HG03342 (cell line): ENCODE results near the gene CISH.

Experiments
- ATAC-seq: cut with Tn5 transposase; IDR thresholded peaks from one replicate; pipeline ENCODE4 v1.9.1; 2021; ENCODE audit warnings: mild to moderate bottlenecking, moderate library complexity; ENCODE audit not compliant: unreplicated experiment

Gene CISH, protein sequence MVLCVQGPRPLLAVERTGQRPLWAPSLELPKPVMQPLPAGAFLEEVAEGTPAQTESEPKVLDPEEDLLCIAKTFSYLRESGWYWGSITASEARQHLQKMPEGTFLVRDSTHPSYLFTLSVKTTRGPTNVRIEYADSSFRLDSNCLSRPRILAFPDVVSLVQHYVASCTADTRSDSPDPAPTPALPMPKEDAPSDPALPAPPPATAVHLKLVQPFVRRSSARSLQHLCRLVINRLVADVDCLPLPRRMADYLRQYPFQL

GRCh38 chr3:50611464-50612233 is at the start of gene CISH:
Gene CISH, minus strand, starts transcription at chr3:50611774. Its CDS starts 124 bp downstream, at chr3:50611650.
- ATAC-seq = peak; percentile 69

DNA sequence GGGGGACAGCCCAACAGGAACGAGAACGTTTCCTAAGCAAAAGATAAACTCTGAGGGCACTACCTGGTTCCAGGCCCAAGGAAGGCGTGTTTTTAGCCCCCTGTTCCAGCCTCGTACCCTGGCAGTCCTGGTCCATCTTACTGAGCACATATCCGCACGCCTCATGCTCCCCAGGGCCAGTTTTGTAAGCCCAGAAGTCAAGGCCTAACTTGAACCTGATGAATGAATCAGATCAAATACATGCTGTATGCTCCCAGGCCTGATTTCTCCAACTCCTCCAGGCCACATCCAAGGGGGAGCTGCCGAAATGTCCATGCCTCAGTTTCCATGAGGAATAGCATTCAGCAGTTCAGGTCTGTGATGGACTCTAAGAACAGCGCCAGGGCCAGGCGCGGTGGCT is 48.8 kb upstream of the CISH start:
- ATAC-seq = no peak

DNA sequence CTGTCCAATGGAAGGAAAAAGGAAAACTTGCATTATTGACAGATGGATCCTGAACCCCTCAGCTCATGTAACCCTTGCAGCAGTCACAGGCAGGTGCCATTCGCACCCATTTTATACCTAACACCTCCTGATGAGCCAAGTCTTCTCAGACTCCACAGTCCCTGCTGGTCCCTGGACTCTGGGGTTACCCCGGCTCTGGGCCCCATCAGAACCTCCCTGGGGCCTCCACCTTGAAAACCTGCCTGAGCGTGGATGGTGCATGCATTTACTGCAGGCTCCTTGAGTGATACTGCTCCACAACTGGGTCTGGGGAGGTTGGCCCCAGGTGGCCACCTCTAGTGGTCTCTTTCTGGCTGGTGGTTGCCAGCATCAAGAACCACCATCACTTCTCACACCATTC is 47.3 kb upstream of the CISH start:
- ATAC-seq = no peak

DNA sequence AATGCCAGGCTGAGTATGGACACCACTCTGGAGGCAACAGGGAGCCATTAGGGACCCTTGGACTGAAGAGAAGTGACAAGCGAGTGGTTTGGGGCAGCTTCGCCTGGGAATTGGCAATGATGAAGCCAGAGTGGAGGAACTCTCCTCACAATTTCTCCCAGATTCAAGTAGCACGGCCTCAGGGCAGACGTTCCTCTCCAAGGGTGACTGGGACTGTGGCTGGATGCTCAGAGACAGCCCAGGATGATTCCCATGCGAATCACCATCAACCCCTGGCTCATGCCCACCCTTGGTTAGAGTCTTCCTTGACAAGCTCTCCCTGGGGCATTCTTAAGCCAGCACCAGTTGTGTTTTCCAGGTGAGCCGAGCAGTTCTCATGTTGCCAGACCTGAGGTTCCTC is 46.8 kb upstream of the CISH start:
- ATAC-seq = no peak

DNA sequence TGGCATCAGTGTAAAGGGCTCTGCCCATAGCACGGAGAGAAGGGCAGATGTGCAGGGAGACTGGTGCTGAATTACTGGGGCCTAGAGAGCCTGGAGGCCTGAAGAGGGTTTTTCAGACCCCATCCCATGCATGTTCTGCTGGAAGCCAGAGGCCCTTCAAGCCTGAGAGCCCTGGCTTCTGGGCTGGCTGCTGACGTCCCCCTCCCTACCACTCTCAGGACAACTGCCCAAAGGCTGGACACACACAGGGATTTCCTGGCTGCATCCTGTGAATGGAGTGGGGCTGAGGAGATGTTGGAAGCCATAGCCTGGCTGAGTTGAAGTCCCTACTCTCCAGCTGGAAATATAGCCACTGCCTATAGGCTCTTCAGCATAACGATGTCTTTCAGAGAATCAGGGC is 46.2 kb upstream of the CISH start:
- ATAC-seq = no peak

DNA sequence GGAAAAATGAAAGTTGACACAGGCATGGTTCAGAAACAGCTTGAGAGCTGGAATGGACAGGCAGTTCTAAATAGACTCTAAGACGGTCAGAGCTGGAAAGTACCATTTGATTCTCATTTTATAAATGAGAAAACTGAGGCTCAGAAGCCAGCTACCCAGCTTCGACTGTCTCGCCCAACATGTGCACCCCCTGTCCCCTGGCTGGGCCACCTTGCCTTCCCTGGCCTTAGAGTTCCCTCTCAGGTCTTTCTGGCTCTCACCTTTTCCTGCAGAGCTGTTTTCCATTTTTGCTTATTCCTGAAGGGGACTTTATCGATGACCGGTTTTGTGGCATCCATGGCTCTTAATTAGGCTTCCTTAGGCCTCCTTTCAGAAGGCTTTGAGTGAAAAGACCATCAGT is 45.8 kb upstream of the CISH start:
- no peak for ATAC-seq

DNA sequence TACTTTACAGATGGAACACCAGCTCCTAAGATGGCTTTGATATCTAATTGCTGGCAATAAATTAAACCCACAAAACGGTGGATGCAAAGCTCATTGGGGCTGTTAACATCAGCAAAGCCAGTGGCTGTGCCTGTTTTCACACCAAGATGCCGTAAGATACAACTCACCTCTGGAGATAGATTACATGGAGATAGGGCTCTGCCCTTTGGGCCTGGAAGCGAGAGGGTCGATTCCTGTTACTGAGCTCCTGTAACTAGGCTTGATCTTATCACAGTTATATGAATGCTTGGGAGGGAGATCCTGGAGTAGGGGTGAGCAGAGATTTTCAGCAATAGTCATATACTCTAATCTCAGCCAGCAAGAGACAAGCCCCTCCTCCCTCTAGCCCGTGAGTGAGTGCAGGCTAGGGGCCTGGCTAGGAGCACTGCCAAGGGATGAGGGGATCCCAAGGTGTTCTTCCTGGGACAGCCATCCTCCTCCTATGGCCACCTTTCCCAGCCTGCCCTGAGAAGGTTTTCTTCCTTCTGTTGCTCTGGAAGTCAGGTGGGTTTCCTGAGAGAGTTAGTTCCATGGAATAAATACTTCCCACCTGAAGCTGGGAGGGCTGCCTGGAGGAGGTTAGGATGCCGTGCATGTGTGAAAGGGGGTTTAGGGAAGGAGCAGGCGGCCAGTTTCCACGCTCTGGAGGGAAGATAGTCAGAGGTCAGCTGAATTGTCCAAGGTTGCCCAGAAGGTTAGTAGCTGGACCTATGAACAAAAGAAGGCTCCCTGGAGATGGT is 45.0 kb upstream of the CISH start:
- no peak for ATAC-seq

DNA sequence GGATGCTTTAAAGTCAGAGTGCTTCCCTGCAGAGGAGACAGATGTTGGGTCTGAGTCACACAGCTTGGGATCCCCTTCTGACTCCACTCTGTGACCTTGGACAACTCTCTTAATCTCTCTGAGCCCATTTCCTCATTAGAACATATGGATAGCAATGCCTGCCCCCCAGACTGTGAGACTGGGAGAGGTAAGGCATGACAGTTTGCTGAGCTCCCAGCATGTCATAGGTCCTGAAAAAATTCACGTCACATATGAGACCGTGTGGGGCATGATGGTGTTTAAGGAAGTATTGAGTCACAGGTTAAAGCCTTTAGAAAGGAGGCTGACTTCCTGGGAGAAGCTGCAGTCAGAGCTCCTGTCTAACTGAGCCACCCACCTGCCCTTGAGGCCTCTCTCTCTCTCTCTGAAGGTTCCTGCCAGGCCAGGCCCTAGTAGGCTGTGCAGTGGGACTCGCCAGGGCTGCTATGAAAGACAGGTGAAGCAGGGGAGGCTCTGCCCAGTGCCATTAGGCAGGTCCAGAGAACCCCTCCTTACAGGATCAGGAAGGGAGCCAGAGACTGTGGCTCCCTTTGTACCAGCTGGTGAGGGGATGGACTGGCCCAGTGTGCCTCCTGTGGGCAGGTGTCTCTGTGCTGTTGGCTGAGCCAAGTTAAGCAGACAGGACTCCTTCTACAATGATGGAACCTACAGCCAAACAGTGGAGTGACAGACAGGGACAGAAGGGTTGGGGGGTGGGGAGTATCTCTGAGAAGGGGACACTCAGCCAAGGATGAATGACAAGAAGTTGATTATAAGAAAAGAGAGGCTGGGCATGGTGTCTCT is 43.6 kb upstream of the CISH start:
- ATAC-seq = no peak

- ATAC-seq = no peak
These were observed 42.5 kb upstream of the CISH start for GRCh38 chr3:50653937-50654595.

GRCh38 chr3:50652709-50653108 is 41.1 kb upstream of the CISH start:
- ATAC-seq = no peak

DNA sequence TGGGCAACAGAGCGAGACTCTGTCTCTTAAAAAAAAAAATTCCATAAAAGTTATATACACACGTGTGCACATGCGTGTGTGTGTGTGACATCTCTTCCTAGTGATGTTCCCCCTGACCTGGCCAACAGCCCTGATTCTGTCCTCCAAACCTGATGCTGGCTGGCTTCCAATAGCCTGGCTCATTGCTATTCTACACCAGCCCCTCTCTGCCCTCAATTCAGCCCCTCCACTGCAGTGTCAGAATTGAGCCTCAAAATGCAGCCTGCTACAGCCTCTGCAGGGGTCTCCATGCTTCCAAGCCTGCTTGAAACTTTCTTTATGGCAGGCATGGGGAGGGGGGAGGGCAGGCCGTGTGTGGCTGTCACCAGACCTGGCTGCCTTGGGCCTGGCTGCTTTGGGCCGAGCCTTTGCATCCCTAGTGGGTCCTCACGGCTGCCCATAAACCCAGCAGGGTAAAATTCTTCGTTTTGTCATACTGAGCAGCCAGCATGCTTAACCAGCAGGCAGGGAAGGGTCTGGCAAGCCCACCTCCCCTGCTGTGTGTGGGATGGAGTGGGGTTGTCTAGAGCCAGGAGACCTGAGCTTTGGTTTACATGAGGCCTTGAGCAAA is 40.5 kb upstream of the CISH start:
- ATAC-seq = no peak

DNA sequence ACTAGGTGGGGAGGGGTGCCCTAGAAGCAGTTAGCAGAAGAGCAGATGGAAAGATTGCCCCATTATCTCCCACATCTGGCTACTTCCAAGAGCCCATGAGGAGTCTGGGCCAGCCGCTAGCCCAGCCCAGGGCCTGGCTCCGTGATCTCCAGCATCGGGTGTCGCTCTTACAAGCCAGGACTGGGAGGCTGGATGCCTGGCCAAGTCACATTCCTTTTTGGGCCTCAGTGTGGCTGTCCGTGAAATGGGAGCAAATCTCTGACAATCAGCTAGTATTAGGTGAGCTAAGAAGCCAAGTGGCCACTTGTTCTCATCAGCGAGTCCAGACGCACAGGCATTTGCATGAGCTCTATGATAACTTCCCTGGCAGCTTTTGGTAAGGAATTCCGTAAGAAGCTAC is 39.9 kb upstream of the CISH start:
- no peak for ATAC-seq

GRCh38 chr3:50650018-50650417 is 38.4 kb upstream of the CISH start:
- no peak for ATAC-seq

DNA sequence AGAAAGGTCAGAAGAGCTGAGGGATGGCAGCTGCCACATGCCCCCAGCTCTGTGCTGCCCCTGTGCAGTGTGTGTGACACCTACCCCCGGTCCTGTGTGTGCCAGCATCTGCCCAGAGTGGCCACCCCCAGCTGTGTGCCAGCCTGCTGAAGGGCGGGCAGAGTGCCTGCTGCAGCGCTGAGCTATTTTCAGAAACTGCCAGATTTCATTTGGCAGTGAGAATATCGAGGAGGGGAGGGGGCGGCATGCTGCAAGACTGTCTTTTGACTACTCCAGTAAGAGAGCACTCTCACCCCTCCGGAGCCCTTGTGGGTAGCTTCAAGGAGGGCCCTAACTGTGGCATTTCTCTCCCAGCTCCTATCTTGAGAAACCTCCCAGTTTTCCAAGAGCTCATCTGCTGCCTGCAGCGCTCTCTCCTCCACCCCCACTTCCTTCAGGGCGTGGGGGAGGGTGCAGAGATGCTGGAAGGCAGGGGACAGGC is 37.9 kb upstream of the CISH start:
- ATAC-seq = no peak

- no peak for ATAC-seq
These were observed 37.4 kb upstream of the CISH start for GRCh38 chr3:50648944-50649343.

DNA sequence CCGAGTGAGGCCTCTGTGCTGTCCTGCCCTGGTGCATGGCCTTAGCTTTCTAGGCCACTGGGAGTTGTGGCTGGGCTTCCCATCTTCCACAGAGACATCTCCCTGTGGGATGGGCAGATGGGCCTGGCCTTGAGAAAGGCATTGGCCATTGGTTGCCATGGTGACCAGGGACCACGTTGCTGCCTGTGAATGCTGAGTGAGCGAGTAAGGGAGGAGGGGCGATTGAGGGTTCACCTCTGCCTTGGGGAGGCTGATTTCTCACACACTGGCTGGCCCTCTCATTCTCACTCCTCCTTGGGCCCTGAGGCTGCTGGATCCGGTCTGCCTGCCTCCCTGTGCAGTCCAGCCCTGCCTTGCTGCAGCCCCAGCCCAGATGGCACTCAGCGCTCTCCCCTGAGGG is 36.7 kb upstream of the CISH start:
- no peak for ATAC-seq

- ATAC-seq = no peak
These were observed 33.8 kb upstream of the CISH start for GRCh38 chr3:50645378-50645777.

- no peak for ATAC-seq
These were observed 33.0 kb upstream of the CISH start for GRCh38 chr3:50644561-50644960.

GRCh38 chr3:50642382-50642781 is 30.8 kb upstream of the CISH start:
- no peak for ATAC-seq

DNA sequence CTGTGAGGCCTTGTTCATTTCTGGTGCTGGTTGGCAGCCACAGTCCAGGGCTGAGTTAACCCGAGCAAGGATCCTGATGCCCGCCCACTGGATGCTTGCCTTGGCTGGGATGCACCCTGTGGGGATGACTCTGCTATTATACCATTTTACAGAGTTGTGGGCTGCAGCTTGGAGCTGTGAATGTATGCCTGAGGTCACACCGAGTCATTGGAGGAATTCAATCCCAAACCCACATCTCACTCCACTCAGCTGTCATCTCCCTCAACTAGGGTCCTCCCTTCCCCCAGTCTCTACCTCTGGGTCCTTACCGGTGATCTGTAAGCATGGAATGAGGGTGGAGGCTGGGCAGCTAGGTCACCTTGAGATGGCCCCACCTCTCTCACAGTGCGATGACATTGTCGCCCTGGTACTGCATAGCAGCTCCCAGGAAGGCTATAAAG is 27.5 kb upstream of the CISH start:
- ATAC-seq = no peak
